GM21576 (cell line): ENCODE data around the gene RERG.

ENCODE experiments used
- ATAC-seq: cut with Tn5 transposase; IDR thresholded peaks from one replicate; pipeline ENCODE4 v1.9.1; 2021; ENCODE audit warnings: mild to moderate bottlenecking, moderate library complexity; ENCODE audit not compliant: unreplicated experiment

The RERG gene

GRCh38 chr12:15192720-15193119 is 28.5 kb downstream of the RERG start:
- no peak for ATAC-seq

DNA sequence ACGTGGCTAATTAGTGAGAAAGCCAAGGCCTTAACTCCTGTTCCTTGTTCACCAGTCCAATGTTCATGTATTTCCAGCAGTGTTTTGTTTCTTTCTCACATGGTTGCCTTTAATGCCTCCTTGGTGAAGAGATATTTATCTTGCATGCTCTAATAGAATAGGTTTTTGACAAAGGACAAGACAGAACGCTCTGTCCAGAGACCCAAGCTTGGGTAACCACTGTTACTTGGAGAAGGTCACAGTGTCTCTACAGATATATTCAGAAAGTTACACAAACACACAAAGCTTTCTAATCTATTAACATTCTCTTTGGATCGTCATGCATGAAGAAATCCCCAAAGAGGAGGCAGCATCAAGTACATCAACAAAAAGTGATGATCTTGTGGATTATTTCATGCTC is 33.1 kb downstream of the RERG start:
- ATAC-seq = no peak

DNA sequence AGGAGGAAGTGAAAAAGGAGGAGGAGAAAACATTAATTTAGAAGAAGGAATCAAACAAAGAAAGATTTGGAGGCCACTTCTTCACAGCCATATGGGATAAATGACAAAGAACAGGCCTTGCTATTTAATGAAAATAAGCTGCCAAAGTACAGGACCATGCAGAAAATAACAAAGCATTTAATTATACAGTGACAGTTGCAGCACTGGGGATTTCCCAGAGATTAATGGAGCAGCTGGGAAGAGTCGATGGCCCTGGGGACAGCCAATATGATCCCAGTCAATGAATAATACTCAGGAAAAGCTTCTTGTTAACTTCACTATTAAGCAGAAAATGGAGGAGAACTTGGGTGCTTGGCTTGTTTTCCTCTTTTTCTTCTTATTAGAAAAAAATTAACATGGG is 34.6 kb downstream of the RERG start:
- ATAC-seq = no peak

DNA sequence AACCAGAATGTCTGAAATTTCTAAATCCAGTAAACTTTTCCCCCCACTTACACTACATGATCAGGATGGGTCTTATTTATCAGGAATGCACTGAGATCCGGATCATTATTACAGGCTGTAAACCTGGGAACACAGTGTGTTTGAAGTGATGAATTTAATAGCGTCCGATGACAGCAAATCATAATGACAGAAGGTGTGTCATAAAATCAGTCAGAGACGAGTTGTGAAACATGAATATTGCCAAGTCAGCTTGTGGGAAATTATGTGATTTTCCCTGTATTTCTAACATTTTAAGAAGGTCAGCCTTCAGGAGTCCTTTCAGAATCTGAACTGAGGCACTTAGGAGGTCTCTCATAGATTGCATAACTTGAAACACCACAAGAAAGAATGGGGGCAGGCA is 36.7 kb downstream of the RERG start:
- ATAC-seq = no peak

- ATAC-seq = no peak
Observed at GRCh38 chr12:15183821-15184220, 37.4 kb downstream of the RERG start.

- no peak for ATAC-seq
Observed at GRCh38 chr12:15181017-15181683, 40.1 kb downstream of the RERG start.

GRCh38 chr12:15180325-15180724 is 40.9 kb downstream of the RERG start:
- no peak for ATAC-seq

GRCh38 chr12:15179672-15180071 is 41.5 kb downstream of the RERG start:
- no peak for ATAC-seq

DNA sequence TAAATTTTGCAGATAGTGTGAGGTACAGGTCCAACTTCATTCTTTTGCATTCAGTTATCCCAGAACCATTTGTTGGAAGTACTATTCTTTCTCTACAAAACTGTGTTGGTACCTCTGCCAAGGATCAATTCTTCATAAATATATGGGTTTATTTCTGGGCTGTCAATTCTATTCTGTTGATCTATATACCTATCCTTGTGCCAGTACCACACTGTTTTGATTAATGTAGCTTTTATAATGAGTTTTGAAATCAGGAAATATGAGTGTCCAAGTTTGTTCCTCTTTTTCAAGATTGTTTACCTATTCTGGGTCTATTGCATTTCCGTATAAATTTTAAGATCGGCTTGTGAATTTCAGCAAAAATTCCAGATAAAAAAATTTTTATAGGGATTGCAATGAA is 48.1 kb downstream of the RERG start:
- no peak for ATAC-seq

DNA sequence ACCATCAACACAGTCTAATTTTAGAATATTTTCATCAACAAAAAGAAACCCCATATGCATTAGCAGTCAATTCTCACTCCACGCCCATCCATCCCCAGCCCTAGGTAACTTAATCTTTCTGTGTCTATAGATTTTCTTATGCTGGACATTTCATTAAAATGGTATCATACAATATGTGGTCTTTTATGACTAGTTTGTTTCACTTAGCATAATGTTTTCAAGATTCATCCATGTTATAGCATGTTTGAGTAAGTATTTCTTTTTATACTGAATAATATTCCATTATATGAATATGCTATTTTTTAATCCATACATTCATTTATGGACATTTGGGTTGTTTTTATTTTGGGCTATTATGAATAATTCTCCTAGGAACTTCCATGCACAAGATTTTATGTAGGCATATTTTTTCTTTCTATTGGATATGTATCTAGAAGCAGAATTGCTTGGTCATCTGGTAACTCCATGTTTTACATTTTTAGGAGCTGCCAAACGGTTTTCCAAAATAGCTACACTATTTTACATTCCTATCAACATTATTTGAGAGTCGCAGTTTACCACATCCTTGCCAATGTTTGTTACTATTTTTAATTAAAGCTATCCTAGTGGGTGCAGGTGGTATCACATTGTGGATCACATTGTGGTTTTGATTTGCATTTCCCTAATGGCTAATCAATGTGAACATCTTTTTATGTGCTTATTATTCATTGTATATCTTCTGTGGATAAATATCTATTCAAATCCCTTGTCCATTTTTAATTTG is 49.0 kb downstream of the RERG start:
- no peak for ATAC-seq

- ATAC-seq = no peak
Observed at GRCh38 chr12:15171012-15171655, 50.1 kb downstream of the RERG start.

- ATAC-seq = no peak
Observed at GRCh38 chr12:15168026-15168678, 53.1 kb downstream of the RERG start.

GRCh38 chr12:15165012-15165659 is 56.1 kb downstream of the RERG start:
- ATAC-seq = no peak

DNA sequence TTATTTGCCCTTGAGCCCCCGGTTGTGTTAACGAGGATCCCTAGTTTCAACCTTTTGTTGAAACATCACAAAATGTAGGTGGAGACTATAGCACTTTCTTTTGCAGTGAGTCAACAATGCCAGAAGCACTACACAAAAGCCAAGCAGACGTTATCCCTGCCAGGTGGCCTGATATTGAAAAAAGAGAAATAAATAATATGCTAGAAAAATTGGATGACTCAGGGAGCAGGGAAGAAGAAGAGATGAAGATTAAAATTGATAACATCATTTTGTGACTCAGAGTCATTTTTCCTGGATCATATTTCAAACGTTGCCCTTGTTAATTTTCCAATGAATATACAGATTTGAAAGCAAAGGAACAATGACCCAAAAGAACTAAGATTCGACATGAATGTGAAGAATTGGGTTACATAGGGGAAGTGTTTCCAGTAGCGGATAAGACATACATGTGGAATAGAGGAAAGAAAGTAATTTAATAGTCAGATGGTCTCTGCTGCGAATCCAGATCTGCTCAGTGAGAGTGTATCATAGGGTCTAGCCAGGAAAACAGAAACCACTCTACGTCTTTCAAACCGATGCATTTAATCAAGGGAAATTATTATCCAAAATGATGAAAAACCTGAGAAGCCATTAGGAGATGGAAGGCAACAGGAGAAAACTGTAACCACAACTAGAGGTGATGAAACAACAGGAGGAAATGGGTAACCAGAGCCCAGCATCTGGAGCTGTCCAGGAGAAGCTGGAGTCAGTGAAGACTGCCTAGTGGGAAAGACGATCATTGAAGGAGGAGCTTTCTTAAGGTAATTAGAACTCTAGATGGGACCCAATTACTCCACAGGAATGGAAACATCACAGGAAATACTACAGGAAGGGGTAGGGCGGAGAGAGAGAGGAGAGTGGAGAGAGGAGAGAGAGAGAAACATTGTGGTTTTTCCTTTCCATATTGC is 57.9 kb downstream of the RERG start:
- no peak for ATAC-seq

DNA sequence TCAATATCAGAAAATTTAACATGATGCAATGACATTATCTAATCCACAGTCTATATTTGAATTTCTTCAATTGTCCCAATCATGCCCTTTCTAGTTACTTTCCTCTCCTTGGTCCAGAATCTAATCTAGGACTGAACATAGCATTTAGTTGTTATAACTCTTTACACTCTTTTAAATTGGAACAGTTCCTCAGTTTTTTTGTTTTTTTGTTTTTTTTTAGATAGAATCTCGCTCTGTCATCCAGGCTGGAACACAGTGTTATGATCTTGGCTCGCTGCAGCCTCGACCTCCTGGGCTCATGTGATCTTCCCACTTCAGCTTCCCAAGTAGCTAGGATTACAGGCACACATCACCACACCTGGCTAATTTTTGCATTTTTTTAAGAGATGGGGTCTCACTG is 63.1 kb downstream of the RERG start:
- ATAC-seq = no peak

DNA sequence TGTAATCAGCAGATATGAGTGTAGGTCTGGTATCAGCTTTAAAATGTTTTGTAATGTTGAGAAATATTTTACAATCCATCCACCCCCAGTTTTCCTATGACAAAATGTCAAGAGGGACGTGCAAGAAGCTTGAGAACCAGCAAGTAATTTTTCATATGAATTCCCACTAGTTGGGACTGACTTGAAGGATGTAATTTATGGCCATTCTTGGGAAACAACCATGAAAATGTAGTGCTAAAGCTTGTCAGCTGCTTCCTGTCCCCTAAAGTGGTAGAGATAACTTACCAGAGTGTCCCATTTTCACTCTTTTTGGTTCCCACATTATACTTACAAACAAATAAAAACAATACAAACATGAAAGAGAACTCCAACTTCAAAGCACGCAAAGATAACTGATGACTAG is 63.9 kb downstream of the RERG start:
- no peak for ATAC-seq

DNA sequence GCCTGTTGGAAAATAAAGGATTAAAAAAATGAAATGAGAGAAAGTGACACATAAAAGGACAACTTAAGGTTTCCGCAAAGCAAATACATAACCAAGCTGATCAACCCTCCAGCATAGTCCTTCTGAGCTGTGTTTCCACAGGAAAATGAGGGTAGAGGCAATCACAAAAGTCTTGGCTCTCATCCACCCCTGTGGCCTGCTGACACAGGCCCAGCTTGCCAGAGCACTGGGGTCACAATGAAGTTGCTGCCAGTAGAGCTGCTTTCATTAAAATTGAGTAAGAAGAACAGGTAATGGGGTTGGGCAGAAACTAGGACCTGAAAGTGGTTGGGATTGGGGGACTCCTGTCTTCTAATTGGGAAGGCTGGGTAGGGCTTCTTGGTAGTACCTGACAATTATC is 65.9 kb downstream of the RERG start:
- no peak for ATAC-seq

GRCh38 chr12:15154103-15154502 is 67.1 kb downstream of the RERG start:
- no peak for ATAC-seq

DNA sequence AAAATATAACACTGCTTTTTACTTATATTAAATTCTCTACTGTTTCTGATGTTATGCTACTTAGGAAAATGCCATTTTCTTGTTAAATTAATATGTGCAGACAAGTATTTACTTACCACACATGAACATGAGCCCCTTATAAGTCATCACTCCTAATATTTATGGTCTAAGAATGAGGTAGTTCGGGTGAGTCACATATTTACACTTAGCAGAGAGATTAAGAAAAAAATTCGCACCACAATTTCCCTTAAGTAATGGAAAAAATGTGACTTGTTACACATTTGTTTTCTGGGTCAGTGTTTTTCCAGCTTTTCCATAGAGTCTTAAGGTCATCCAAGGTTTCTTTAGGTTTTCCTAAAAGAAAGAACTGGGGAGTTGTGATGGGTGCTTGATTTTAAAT is 68.3 kb downstream of the RERG start:
- ATAC-seq = no peak

GRCh38 chr12:15152456-15152855 is 68.8 kb downstream of the RERG start:
- ATAC-seq = no peak
